Immature natural killer cell (primary cell): ENCODE results near the gene RBM11. TPM values are rescaled to one million over a fixed set of nuclear protein-coding genes. Genes with fewer than 3 reads are reported as not detected.

Experiments
- DNase-seq, 3 donors: peaks; one replicate each; pipeline ENCODE4 v3.0.0; 2022; ENCODE audit warnings: mixed read lengths in 1 of 3
- H3K27ac Mint-ChIP-seq, 6 donors: one replicate each; pipeline ENCODE4 v1.8.0; 2020; ENCODE audit warnings: mixed read lengths in 6 of 6, mild to moderate bottlenecking in 5 of 6, inconsistent platforms in 4 of 6, moderate library complexity in 3 of 6
- H3K27me3 Mint-ChIP-seq, 3 donors: one replicate each; pipeline ENCODE4 v1.8.0; 2020 to 2021; ENCODE audit warnings: low read depth in 3 of 3, mild to moderate bottlenecking in 3 of 3, mixed read lengths in 3 of 3, moderate library complexity in 3 of 3, inconsistent platforms in 1 of 3
- H3K36me3 Mint-ChIP-seq, 3 donors: one replicate each; pipeline ENCODE4 v1.8.0; 2020; ENCODE audit warnings: mixed read lengths in 3 of 3, inconsistent platforms in 2 of 3, mild to moderate bottlenecking in 2 of 3
- H3K4me1 Mint-ChIP-seq, 2 donors: one replicate each; pipeline ENCODE4 v1.8.0; 2020; ENCODE audit warnings: inconsistent platforms in 2 of 2, mild to moderate bottlenecking in 2 of 2, mixed read lengths in 2 of 2, moderate library complexity in 1 of 2
- H3K4me3 Mint-ChIP-seq, 5 donors: one replicate each; pipeline ENCODE4 v1.8.0; 2020; ENCODE audit warnings: mild to moderate bottlenecking in 5 of 5, mixed read lengths in 5 of 5, inconsistent platforms in 3 of 5, moderate library complexity in 3 of 5
- H3K9me3 Mint-ChIP-seq, 6 donors: one replicate each; pipeline ENCODE4 v1.8.0; 2020; ENCODE audit warnings: mild to moderate bottlenecking in 6 of 6, mixed read lengths in 6 of 6, inconsistent platforms in 4 of 6, moderate library complexity in 3 of 6
- polyA plus RNA-seq, 3 donors: library from polyadenylated mRNA; unstranded; fragments of 300-500 nt; fragmentation: Illumina TruSeq; gene quantifications; one replicate each; pipeline ENCODE4 v1.2.3, GENCODE V29; 2021

The RBM11 gene
- polyA plus RNA-seq, 3 donors from 2014 or later: 0.59 to 1.4 TPM; not detected in 1

- Mint-ChIP-seq H3K4me3 (no peak overlapping the region), H3K27ac (no peak overlapping the region)
These were observed 29.8 kb downstream of the RBM11 start for GRCh38 chr21:14245711-14246110.

GRCh38 chr21:14251336-14251735 is 35.4 kb downstream of the RBM11 start:
- Mint-ChIP-seq H3K36me3 (no peaks in the 10 kb centered on the region), H3K27ac (no peak overlapping the region), H3K27me3 (no peaks in the 10 kb centered on the region), H3K4me1 (peaks cover 4 to 6% of the 10 kb centered on the region in 2 donors), H3K4me3 (no peak overlapping the region), H3K9me3 (peaks cover 0 to 6% (median 0%) of the 10 kb centered on the region in 6 donors)
- DNase-seq: no peak

More at GRCh38 chr21:14245711-14246110, 29.8 kb downstream of the RBM11 start:
- no peaks in the 10 kb centered on the region for H3K27me3 Mint-ChIP-seq
- no peak for DNase-seq
- H3K4me1 Mint-ChIP-seq: no peaks in the 10 kb centered on the region
- H3K36me3 Mint-ChIP-seq: no peaks in the 10 kb centered on the region
- H3K9me3 Mint-ChIP-seq: peaks cover 0 to 6% (median 0%) of the 10 kb centered on the region in 6 donors

- Mint-ChIP-seq H3K27ac (no peak overlapping the region), H3K36me3 (no peaks in the 10 kb centered on the region), H3K4me3 (no peak overlapping the region), H3K4me1 (no peaks in the 10 kb centered on the region), H3K27me3 (peaks cover 0 to 2% (median 0%) of the 10 kb centered on the region in 3 donors), H3K9me3 (no peaks in the 10 kb centered on the region)
- DNase-seq: peak in 2 of 3 donors; percentile 15 to 19
These were observed 43.8 kb downstream of the RBM11 start for GRCh38 chr21:14259747-14260146.

GRCh38 chr21:14260174-14260764 is 44.3 kb downstream of the RBM11 start:
- H3K4me3 Mint-ChIP-seq: no peak overlapping the region
- no peaks in the 10 kb centered on the region for H3K36me3 Mint-ChIP-seq
- no peak for DNase-seq
- peaks cover 0 to 2% (median 0%) of the 10 kb centered on the region in 3 donors for H3K27me3 Mint-ChIP-seq
- no peak overlapping the region for H3K27ac Mint-ChIP-seq
- no peaks in the 10 kb centered on the region for H3K4me1 Mint-ChIP-seq
- no peaks in the 10 kb centered on the region for H3K9me3 Mint-ChIP-seq

- DNase-seq: no peak
- Mint-ChIP-seq H3K27ac (no peak overlapping the region), H3K36me3 (no peaks in the 10 kb centered on the region), H3K27me3 (peaks cover 0 to 2% (median 2%) of the 10 kb centered on the region in 3 donors), H3K4me1 (no peaks in the 10 kb centered on the region), H3K9me3 (no peaks in the 10 kb centered on the region), H3K4me3 (no peak overlapping the region)
These were observed 46.1 kb downstream of the RBM11 start for GRCh38 chr21:14262039-14262438.

- Mint-ChIP-seq H3K27ac (no peak overlapping the region), H3K9me3 (no peaks in the 10 kb centered on the region), H3K36me3 (no peaks in the 10 kb centered on the region), H3K4me1 (no peaks in the 10 kb centered on the region), H3K27me3 (peaks cover 0 to 2% (median 0%) of the 10 kb centered on the region in 3 donors), H3K4me3 (no peak overlapping the region)
- DNase-seq: no peak
These were observed 47.9 kb downstream of the RBM11 start for GRCh38 chr21:14263879-14264278.

GRCh38 chr21:14265023-14265422 is 49.1 kb downstream of the RBM11 start:
- no peaks in the 10 kb centered on the region for H3K9me3 Mint-ChIP-seq
- DNase-seq: no peak
- no peak overlapping the region for H3K4me3 Mint-ChIP-seq
- no peaks in the 10 kb centered on the region for H3K4me1 Mint-ChIP-seq
- no peaks in the 10 kb centered on the region for H3K36me3 Mint-ChIP-seq
- H3K27ac Mint-ChIP-seq: no peak overlapping the region
- peaks cover 0 to 2% (median 0%) of the 10 kb centered on the region in 3 donors for H3K27me3 Mint-ChIP-seq

- Mint-ChIP-seq H3K27me3 (peaks cover 0 to 5% (median 0%) of the 10 kb centered on the region in 3 donors), H3K36me3 (no peaks in the 10 kb centered on the region), H3K4me1 (no peaks in the 10 kb centered on the region)
These were observed 51.1 kb downstream of the RBM11 start for GRCh38 chr21:14267076-14267475.

GRCh38 chr21:14270631-14271030 is 54.7 kb downstream of the RBM11 start:
- H3K36me3 Mint-ChIP-seq: no peaks in the 10 kb centered on the region
- H3K27me3 Mint-ChIP-seq: peaks cover 4 to 12% (median 10%) of the 10 kb centered on the region in 3 donors
- no peak overlapping the region for H3K4me3 Mint-ChIP-seq
- no peak overlapping the region for H3K27ac Mint-ChIP-seq
- H3K4me1 Mint-ChIP-seq: no peaks in the 10 kb centered on the region
- H3K9me3 Mint-ChIP-seq: no peaks in the 10 kb centered on the region
- no peak for DNase-seq

More at GRCh38 chr21:14267076-14267475, 51.1 kb downstream of the RBM11 start:
- Mint-ChIP-seq H3K4me3 (no peak overlapping the region), H3K9me3 (no peaks in the 10 kb centered on the region), H3K27ac (no peak overlapping the region)
- DNase-seq: no peak

GRCh38 chr21:14271053-14271452 is 55.1 kb downstream of the RBM11 start:
- Mint-ChIP-seq H3K27me3 (peaks cover 4 to 12% (median 10%) of the 10 kb centered on the region in 3 donors), H3K4me1 (no peaks in the 10 kb centered on the region), H3K4me3 (no peak overlapping the region), H3K9me3 (no peaks in the 10 kb centered on the region), H3K36me3 (no peaks in the 10 kb centered on the region), H3K27ac (no peak overlapping the region)
- no peak for DNase-seq

- Mint-ChIP-seq H3K27ac (no peak overlapping the region), H3K27me3 (peaks cover 4 to 10% (median 10%) of the 10 kb centered on the region in 3 donors), H3K36me3 (no peaks in the 10 kb centered on the region), H3K9me3 (no peaks in the 10 kb centered on the region), H3K4me3 (no peak overlapping the region), H3K4me1 (no peaks in the 10 kb centered on the region)
- no peak for DNase-seq
These were observed 55.7 kb downstream of the RBM11 start for GRCh38 chr21:14271641-14272040.

- Mint-ChIP-seq H3K36me3 (no peaks in the 10 kb centered on the region), H3K27ac (no peak overlapping the region), H3K4me1 (no peaks in the 10 kb centered on the region), H3K27me3 (peaks cover 9 to 10% (median 10%) of the 10 kb centered on the region in 3 donors), H3K4me3 (no peak overlapping the region), H3K9me3 (no peaks in the 10 kb centered on the region)
- DNase-seq: no peak
These were observed 58.0 kb downstream of the RBM11 start for GRCh38 chr21:14273736-14274538.

- Mint-ChIP-seq H3K27me3 (peaks cover 10 to 12% (median 10%) of the 10 kb centered on the region in 3 donors), H3K4me1 (no peaks in the 10 kb centered on the region), H3K9me3 (no peaks in the 10 kb centered on the region), H3K4me3 (no peak overlapping the region), H3K36me3 (no peaks in the 10 kb centered on the region), H3K27ac (no peak overlapping the region)
- DNase-seq: no peak
These were observed 59.8 kb downstream of the RBM11 start for GRCh38 chr21:14275702-14276205.
